ENCODE data around the gene MEGF6. TPM values are rescaled to one million over a fixed set of nuclear protein-coding genes. Genes with fewer than 3 reads are reported as not detected.

MEGF6 gene
- total and polyA plus RNA-seq, 8 donors, result 40.6 to 108 (median 51.5) TPM

DNA sequence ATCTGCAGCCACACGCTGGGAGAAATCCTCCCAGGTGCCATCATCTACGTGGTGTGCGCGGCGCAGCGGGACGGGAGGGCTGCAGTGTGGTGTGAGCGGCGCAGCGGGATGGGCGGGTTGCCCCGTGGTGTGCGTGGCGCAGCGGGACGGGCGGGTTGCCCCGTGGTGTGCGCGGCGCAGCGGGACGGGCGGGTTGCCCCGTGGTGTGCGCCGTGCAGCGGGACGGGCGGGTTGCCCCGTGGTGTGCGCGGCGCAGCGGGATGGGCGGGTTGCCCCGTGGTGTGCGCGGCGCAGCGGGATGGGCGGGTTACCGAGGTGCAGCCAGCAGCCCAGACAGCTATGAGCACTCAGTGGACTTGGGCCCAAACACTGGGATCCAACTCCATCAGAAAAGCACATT lies 33.9 kb upstream of the MEGF6 start:
- Histone ChIP-seq H3K27me3 (peaks cover 2% of the 10 kb centered on the region in 2 donors), H3K4me1 (peaks cover 4 to 17% of the 10 kb centered on the region in 2 donors), H3K27ac (no peak overlapping the region), H3K36me3 (peaks cover 0 to 66% of the 10 kb centered on the region in 2 donors), H3K4me3 (no peak overlapping the region), H3K9me3 (no peaks in the 10 kb centered on the region)
- intact Hi-C loops (cut with DNase I), result no loop called here
- ATAC-seq (no peak), DNase-seq (peak in 1 of 4 donors; percentile 50)
- TF ChIP-seq CTCF (IDR thresholded peaks at IDR 0.05), result no peak

DNA sequence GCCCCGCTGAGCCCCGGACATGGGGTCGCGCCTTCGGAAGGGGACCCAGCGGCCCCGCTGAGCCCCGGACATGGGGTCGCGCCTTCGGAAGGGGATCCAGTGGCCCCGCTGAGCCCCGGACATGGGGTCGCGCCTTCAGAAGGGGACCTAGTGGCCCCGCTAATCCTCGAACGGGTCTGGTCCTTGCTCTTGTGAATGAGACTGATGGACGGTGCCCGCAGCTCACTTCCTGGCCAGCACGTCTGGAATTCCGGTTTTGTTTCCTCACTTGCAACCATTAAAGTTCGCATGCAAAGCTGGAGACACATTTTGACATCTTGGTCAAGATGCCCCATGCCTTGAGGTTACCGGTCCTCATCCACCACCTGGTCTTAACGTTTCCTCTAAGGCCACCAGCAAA lies 33.0 kb upstream of the MEGF6 start:
- Histone ChIP-seq H3K9me3 (no peaks in the 10 kb centered on the region), H3K27ac (no peak overlapping the region), H3K4me3 (no peak overlapping the region), H3K27me3 (no peaks in the 10 kb centered on the region), H3K36me3 (peaks cover 0 to 76% of the 10 kb centered on the region in 2 donors), H3K4me1 (peaks cover 4 to 12% of the 10 kb centered on the region in 2 donors)
- no peak for DNase-seq
- intact Hi-C loops (cut with DNase I), result no loop called here
- no peak for TF ChIP-seq CTCF (IDR thresholded peaks at IDR 0.05)
- no peak for ATAC-seq

DNA sequence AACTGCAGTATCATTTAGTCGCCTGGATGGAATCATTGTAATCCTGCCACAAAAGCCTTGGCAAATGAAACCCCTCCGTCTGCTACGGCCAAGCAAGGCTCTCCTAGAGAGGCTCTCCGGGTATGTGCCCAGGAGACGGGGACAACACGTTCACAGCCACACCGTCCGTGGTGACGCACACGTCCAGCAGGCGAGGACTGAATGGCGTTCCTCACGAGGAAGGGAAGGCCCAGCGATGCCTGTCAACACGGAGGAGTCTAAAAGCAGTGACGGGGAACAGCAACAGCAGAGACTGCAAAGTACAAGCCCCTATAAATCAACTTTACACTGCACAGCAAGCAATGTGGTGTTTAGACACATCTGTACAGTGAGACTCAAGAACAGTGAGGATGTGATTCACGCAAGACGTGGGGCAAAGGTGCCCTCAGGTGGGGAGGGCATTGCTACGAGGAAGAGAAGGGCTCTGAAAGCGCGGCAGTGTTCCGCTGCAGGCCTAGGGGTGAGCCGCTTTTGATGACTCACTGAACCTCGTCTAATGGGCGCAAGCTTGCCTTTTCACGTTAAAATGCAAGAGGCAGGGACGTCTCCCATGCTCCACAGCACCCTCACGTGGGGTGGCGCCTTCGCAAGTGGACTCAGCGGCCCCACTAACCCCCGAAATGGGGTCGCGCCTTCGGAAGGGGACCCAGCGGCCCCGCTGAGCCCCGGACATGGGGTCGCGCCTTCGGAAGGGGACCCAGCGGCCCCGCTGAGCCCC lies 31.8 kb upstream of the MEGF6 start:
- Histone ChIP-seq H3K4me3 (no peak overlapping the region), H3K4me1 (peaks cover 0 to 3% of the 10 kb centered on the region in 2 donors), H3K36me3 (peaks cover 0 to 87% of the 10 kb centered on the region in 2 donors), H3K27me3 (no peaks in the 10 kb centered on the region), H3K9me3 (no peaks in the 10 kb centered on the region), H3K27ac (no peak overlapping the region)
- no peak for TF ChIP-seq CTCF (IDR thresholded peaks at IDR 0.05)
- no peak for ATAC-seq
- intact Hi-C loops (cut with DNase I), result no loop called here
- peak in 1 of 4 donors; percentile 43 for DNase-seq

DNA sequence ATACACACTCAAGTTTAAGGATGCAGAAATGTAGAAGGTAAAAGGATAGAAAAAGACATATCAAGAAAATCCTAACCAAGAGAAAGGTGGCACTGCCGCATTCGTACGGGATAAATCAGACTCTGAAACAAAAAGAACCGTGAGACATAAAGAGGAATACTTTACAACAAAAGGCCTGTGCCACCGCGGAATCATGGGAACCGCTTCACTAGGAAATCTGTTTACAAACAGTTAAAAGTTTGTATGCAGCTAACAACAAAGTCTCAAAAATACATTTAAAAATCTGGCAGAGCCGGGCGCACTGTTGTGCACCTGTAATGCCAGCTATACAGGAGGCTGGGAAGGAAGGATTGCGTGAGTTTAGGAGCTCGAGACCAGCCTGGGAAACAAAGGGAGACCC lies 30.5 kb upstream of the MEGF6 start:
- intact Hi-C loops (cut with DNase I), result no loop called here
- ATAC-seq (no peak), DNase-seq (no peak)
- Histone ChIP-seq H3K9me3 (no peaks in the 10 kb centered on the region), H3K4me1 (no peaks in the 10 kb centered on the region), H3K36me3 (peaks cover 0 to 92% of the 10 kb centered on the region in 2 donors), H3K27me3 (no peaks in the 10 kb centered on the region), H3K27ac (no peak overlapping the region), H3K4me3 (no peak overlapping the region)
- TF ChIP-seq CTCF (IDR thresholded peaks at IDR 0.05), result no peak

DNA sequence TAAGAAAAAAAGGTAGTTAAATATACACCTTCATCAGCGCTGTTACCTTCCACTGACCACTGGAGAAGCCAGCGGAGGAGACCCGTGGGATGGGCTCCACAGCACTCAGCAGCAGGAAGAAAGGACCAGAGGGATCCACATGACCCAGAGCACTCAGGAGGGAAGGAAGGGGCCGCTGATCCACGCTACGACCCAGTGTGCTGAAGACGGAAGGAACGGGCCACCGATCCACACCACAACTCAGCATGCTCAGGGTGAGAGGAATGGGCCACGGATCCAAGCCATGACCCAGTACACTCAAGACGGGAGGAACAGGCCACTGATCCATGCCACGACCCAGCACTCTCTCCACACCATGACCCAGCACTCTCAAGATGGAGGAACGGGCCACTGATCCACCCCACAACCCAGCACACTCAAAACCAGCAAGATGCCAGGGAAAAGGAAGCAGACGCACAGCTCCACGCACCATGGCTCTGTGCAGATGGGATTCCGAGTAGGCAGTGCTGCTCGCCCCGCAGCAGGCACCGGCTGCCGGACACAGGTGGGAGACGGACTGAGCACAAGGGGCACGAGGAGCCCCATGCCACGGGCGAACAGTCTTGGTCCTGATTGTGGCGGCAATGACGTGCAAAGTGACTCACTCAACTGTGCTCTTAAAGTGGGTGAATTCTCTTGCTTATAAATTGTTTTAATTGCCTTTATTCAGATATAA lies 29.9 kb upstream of the MEGF6 start:
- Histone ChIP-seq H3K36me3 (peaks cover 0 to 92% of the 10 kb centered on the region in 2 donors), H3K4me1 (no peaks in the 10 kb centered on the region), H3K4me3 (no peak overlapping the region), H3K9me3 (no peaks in the 10 kb centered on the region), H3K27ac (no peak overlapping the region), H3K27me3 (no peaks in the 10 kb centered on the region)
- DNase-seq, result no peak
- TF ChIP-seq CTCF (IDR thresholded peaks at IDR 0.05), result no peak
- ATAC-seq, result no peak
- intact Hi-C loops (cut with DNase I), result no loop called here

All from left lung (tissue), 10 donors.